Measurements from ENCODE around the gene NDUFB5. TPM values are rescaled to one million over a fixed set of nuclear protein-coding genes. Genes with fewer than 3 reads are reported as not detected.

Gene NDUFB5
- total and polyA plus RNA-seq, 10 of the 15 experiments (the other 5 are each of a cell fraction or from before 2014, with no cell fraction given) = 82.0 to 320 (median 126) TPM

DNA sequence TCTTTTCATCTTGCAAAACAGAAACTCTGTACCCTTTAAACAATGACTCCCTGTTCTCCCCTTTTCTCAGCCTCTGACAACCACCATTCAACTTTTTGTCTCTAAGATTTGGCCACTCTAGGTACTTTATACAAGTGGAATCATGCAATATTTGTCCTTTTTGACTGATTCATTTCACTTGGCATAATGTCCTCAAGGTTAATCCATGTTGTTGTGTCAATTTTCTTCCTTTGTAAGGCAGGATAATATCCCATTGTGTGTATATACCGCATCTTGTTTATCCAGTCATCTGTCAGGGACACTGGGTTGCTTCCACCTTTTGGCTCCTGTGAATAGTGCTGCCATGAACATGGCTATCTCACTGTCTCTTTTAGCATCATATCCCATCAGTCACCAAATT, 58.5 kb downstream of the NDUFB5 start (continued):
- TF ChIP-seq, protein P1, sequence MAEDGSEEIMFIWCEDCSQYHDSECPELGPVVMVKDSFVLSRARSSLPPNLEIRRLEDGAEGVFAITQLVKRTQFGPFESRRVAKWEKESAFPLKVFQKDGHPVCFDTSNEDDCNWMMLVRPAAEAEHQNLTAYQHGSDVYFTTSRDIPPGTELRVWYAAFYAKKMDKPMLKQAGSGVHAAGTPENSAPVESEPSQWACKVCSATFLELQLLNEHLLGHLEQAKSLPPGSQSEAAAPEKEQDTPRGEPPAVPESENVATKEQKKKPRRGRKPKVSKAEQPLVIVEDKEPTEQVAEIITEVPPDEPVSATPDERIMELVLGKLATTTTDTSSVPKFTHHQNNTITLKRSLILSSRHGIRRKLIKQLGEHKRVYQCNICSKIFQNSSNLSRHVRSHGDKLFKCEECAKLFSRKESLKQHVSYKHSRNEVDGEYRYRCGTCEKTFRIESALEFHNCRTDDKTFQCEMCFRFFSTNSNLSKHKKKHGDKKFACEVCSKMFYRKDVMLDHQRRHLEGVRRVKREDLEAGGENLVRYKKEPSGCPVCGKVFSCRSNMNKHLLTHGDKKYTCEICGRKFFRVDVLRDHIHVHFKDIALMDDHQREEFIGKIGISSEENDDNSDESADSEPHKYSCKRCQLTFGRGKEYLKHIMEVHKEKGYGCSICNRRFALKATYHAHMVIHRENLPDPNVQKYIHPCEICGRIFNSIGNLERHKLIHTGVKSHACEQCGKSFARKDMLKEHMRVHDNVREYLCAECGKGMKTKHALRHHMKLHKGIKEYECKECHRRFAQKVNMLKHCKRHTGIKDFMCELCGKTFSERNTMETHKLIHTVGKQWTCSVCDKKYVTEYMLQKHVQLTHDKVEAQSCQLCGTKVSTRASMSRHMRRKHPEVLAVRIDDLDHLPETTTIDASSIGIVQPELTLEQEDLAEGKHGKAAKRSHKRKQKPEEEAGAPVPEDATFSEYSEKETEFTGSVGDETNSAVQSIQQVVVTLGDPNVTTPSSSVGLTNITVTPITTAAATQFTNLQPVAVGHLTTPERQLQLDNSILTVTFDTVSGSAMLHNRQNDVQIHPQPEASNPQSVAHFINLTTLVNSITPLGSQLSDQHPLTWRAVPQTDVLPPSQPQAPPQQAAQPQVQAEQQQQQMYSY (CRISPR knock-in tag; IDR thresholded peaks at IDR 0.05) = no peak
- TF ChIP-seq NFIC (IDR thresholded peaks at IDR 0.05; ENCODE audit: low read depth, low read length) = no peak
- TF ChIP-seq ZNF622 (IDR thresholded peaks at IDR 0.05) = no peak
- TF ChIP-seq DPF2 (IDR thresholded peaks at IDR 0.05) = no peak
- TF ChIP-seq, protein P2, sequence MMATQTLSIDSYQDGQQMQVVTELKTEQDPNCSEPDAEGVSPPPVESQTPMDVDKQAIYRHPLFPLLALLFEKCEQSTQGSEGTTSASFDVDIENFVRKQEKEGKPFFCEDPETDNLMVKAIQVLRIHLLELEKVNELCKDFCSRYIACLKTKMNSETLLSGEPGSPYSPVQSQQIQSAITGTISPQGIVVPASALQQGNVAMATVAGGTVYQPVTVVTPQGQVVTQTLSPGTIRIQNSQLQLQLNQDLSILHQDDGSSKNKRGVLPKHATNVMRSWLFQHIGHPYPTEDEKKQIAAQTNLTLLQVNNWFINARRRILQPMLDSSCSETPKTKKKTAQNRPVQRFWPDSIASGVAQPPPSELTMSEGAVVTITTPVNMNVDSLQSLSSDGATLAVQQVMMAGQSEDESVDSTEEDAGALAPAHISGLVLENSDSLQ (IDR thresholded peaks at IDR 0.05) = no peak
- TF ChIP-seq SPI1 (IDR thresholded peaks at IDR 0.05; ENCODE audit: borderline replicate concordance, insufficient read depth, low read depth, low read length) = no peak
- no peak for TF ChIP-seq CBX3 (IDR thresholded peaks at IDR 0.05; ENCODE audit: borderline replicate concordance, low read depth)
- no peak for TF ChIP-seq ATF7 (IDR thresholded peaks at IDR 0.05; ENCODE audit: low read depth)

DNA sequence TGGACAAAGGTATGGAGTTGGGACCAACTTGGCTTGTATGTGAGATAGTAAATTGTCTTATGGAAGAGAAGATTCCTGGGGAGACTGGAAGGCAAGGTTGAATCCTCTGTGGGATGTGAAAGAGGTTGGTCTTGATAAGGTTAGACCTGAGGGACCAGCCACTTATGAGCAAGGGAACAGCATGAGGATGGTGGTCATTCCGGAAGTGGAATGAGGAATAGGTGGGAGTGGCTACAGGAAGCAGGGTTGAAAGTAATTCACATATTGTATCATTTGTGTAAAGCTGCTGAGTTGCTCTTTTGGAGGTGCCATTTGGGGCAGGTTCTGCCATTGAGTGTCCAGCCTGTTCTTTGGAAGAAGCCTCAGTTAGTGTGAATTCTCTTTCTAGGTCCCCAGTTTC, 61.4 kb downstream of the NDUFB5 start:
- 91% methylated on average over 1 of the region's 1 CpG for WGBS (ENCODE audit: insufficient coverage, insufficient replicate concordance, low lambda C conversion rate, missing lambda C conversion rate)
- Histone ChIP-seq H3K4me1 (ENCODE audit: control insufficient read depth, insufficient read depth, low read length) (no peaks in the 10 kb centered on the region), H3K9me3 (replicated peaks; ENCODE audit: control insufficient read depth, insufficient read depth, low read length) (no peaks in the 10 kb centered on the region), H4K20me1 (ENCODE audit: control insufficient read depth, insufficient read depth) (no peaks in the 10 kb centered on the region), H3K79me2 (ENCODE audit: control insufficient read depth, insufficient read depth, low read length) (peaks cover 24% of the 10 kb centered on the region), H3K36me3 (ENCODE audit: control insufficient read depth in 2 of 2, insufficient read depth in 2 of 2, low read length in 1 of 2) (no peaks in the 10 kb centered on the region), H3K4me3 (no peak overlapping the region), H3K27me3 (replicated peaks in 1 of 2; ENCODE audit: control insufficient read depth in 2 of 2, insufficient read depth in 2 of 2, low read length in 1 of 2) (no peaks in the 10 kb centered on the region), H3K4me2 (ENCODE audit: control insufficient read depth, insufficient read depth) (no peak overlapping the region), H3K9ac (ENCODE audit: control insufficient read depth, insufficient read depth, low read length) (no peak overlapping the region), H2AFZ (ENCODE audit: control insufficient read depth, low read depth, low read length) (no peak overlapping the region), H3K27ac (ENCODE audit: control insufficient read depth, insufficient read depth) (no peak overlapping the region)
- in situ Hi-C loops (cut with MboI) = no loop called here
- ChIA-PET POLR2A (no interaction called here), CTCF (no interaction called here), SMC1A (ENCODE audit: uncharacterized antibody, unreplicated experiment) (no interaction called here), RAD21 (ENCODE audit: unreplicated experiment) (no interaction called here)
- BruUV-seq (replicated peaks) = no TSS peak
- ATAC-seq (no peak), FAIRE-seq (no peak), DNase-seq (ENCODE audit: low read depth, low spot score) (no peak)
- intact Hi-C loops (cut with micrococcal nuclease; ENCODE audit: unreplicated experiment) = no loop called here
- TF ChIP-seq, protein P1 (CRISPR knock-in tag; IDR thresholded peaks at IDR 0.05) = no peak
- no peak for TF ChIP-seq EGR1 (IDR thresholded peaks at IDR 0.05; ENCODE audit: borderline replicate concordance in 1 of 2, low read depth in 2 of 2, low read length in 2 of 2)
- no peak for TF ChIP-seq DPF2 (IDR thresholded peaks at IDR 0.05)
- no peak for TF ChIP-seq SMAD1 (IDR thresholded peaks at IDR 0.05; ENCODE audit: low read depth, partially characterized antibody)
- TF ChIP-seq NR2F1 (conservative IDR thresholded peaks at IDR 0.05) = no peak
- no peak for TF ChIP-seq WRNIP1 (IDR thresholded peaks at IDR 0.05; ENCODE audit: borderline replicate concordance, low read depth, low read length)
- no peak for TF ChIP-seq ZSCAN29 (IDR thresholded peaks at IDR 0.05)
- TF ChIP-seq FOXM1 (IDR thresholded peaks at IDR 0.05; ENCODE audit: low read depth, low read length) = no peak
- TF ChIP-seq NBN (IDR thresholded peaks at IDR 0.05) = no peak
- TF ChIP-seq MTA3 (IDR thresholded peaks at IDR 0.05; ENCODE audit: borderline replicate concordance, low read length) = no peak
- no peak for TF ChIP-seq BCL11A (IDR thresholded peaks at IDR 0.05; ENCODE audit: low read depth, low read length)
